ENCODE data around the gene ZNF580. TPM values are rescaled to one million over a fixed set of nuclear protein-coding genes. Genes with fewer than 3 reads are reported as not detected.

Gene ZNF580
- total RNA-seq, result 2.0 and 3.6 TPM in 2 replicates

GRCh38 chr19:55640577-55641425 is at the start of gene ZNF580:
ZNF580 (plus strand) TSS chr19:55641002; CDS start chr19:55642509, 1,507 bp downstream.
- DNase-seq, result peak; percentile 70

- DNase-seq, result no peak
These were observed 49.2 kb upstream of the ZNF580 start for GRCh38 chr19:55591555-55591954.

GRCh38 chr19:55592391-55593090 is 48.3 kb upstream of the ZNF580 start:
- DNase-seq, result no peak

GRCh38 chr19:55593096-55593772 is 47.6 kb upstream of the ZNF580 start:
- no peak for DNase-seq

- no peak for DNase-seq
These were observed 45.7 kb upstream of the ZNF580 start for GRCh38 chr19:55594996-55595545.

- no peak for DNase-seq
These were observed 44.5 kb upstream of the ZNF580 start for GRCh38 chr19:55596304-55596703.

GRCh38 chr19:55597501-55597921 is 43.3 kb upstream of the ZNF580 start:
- DNase-seq, result no peak

GRCh38 chr19:55598034-55598433 is 42.8 kb upstream of the ZNF580 start:
- no peak for DNase-seq

GRCh38 chr19:55598719-55599467 is 41.9 kb upstream of the ZNF580 start:
- DNase-seq, result peak; percentile 98

- DNase-seq, result peak; percentile 99
These were observed 41.3 kb upstream of the ZNF580 start, which contains the start of gene FIZ1 for GRCh38 chr19:55599468-55599841. FIZ1 (minus strand) TSS chr19:55599517; CDS start chr19:55597865, 1,652 bp downstream.

- peak; percentile 90 for DNase-seq
These were observed 40.8 kb upstream of the ZNF580 start, which contains the start of gene ZNF524 for GRCh38 chr19:55599842-55600661. ZNF524 (plus strand) TSS chr19:55600288; CDS start chr19:55602113, 1,825 bp downstream.

GRCh38 chr19:55600662-55601028 is 40.2 kb upstream of the ZNF580 start:
- no peak for DNase-seq

- DNase-seq, result no peak
These were observed 39.7 kb upstream of the ZNF580 start for GRCh38 chr19:55601084-55601483.

GRCh38 chr19:55602104-55603001 is 38.4 kb upstream of the ZNF580 start:
- no peak for DNase-seq

GRCh38 chr19:55603115-55603514 is 37.7 kb upstream of the ZNF580 start:
- DNase-seq, result no peak

- no peak for DNase-seq
These were observed 37.1 kb upstream of the ZNF580 start for GRCh38 chr19:55603581-55604292.

GRCh38 chr19:55605207-55605636 is 35.6 kb upstream of the ZNF580 start:
- peak; percentile 98 for DNase-seq

- DNase-seq, result peak; percentile 93
These were observed 34.9 kb upstream of the ZNF580 start, which contains the start of gene ZNF865 for GRCh38 chr19:55605637-55606470. ZNF865 (plus strand) TSS chr19:55605647; CDS start chr19:55613619, 7,972 bp downstream.

Data from dermis blood vessel endothelial cell (primary cell).